Measurements from ENCODE around the gene C10orf95.

GRCh38 chr10:102432162-102432950 lies 19.0 kb downstream of the C10orf95 start, which contains the start of gene CUEDC2:
- TF ChIP-seq CTCF (IDR thresholded peaks at IDR 0.05) (no peak), EZH2 (IDR thresholded peaks at IDR 0.05) (no peak), EZH2phosphoT487 (IDR thresholded peaks at IDR 0.05) (no peak)

All from neural progenitor cell (in vitro differentiated cells).